ENCODE data around the gene TPCN2.
A peak's percentile ranks its signal among the peaks of the same experiment; 100 is the strongest.
"Not testable (repeated sequence)": the region's sequence is repeated elsewhere in the genome, so short reads cannot be mapped to it uniquely, and the experiment has no call there.

The TPCN2 gene

DNA sequence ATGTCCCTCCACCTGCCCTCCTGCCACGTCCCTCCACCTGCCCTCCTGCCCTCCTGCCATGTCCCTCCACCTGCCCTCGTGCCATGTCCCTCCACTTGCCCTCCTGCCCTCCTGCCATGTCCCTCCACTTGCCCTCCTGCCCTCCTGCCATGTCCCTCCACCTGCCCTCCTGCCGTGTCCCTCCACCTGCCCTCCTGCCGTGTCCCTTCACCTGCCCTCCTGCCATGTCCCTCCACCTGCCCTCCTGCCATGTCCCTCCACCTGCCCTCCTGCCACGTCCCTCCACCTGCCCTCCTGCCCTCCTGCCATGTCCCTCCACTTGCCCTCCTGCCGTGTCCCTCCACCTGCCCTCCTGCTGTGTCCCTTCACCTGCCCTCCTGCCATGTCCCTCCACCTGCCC, 28.2 kb downstream of the TPCN2 start:
- not testable (repeated sequence) for DNase-seq

DNA sequence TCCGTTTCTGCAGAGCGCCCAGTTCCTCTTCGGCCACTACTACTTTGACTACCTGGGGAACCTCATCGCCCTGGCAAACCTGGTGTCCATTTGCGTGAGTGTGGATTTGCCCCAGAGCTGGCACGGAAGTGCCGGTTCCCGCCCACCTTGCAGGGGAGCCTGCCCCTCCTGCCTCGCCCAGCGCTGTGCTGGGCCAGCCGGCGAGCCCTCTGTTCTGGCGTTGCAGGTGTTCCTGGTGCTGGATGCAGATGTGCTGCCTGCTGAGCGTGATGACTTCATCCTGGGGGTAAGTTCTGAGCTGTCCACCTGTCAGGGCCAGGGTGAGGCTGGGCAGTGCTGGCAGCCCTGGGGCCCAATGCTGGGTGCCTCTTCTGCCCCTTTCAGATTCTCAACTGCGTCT, 29.8 kb downstream of the TPCN2 start:
- no peak for DNase-seq

DNA sequence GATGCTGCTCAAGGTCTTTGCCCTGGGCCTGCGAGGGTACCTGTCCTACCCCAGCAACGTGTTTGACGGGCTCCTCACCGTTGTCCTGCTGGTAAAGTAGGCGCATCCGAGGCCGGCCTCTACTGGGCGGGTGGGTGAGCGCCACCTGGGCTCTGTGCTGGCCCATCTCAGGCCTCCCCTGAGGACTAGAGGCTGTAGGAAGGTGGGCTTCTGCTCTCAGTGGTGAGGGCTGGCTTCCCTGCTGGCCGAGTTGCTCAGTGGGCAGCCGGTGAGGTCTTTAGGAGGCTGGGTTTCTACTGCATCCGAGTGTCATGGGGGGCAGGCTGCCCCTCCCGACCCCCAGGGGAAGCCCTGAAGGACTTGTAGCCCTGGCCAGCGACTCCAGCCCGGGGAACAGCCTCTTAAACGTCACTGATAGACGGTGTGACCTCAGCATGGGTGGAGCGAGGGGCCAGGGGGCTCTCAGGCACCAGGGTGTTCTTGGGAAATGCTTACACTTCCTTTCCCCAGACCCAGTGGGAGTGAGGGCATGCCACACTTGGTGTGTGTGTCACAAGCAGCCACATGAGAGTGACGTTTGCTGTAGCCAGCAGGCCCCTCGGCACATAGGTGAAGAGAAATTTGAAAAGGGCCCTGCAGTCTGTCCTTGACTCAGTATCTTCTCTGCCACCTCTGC, 30.3 kb downstream of the TPCN2 start:
- DNase-seq: no peak

DNA sequence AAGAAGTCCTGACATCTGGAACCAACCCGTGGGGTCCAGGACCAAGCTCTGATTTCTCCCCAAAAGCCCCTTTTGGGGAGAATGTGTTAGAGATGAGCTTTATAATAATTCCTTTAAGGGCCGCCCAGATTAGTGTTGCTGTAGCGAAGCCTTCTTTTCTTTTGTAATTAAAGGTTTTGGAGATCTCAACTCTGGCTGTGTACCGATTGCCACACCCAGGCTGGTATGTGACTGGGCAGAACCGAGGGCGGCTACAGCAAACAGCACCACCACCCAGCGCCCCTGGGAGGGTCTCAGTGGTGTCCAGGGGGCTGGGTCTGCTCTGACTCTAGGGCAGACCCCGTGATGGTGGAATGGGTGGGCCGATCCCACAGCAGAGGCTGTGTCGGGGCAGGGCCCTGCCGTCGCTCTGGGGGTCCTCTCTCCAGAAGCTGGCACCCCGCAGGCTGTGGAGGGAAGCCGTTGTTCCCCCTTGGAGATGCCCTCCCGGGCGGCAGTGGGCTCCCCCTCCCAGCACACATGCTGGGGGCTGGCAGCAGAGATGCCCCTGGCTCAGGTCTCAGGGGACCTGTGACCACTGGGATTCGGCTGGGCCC, 31.0 kb downstream of the TPCN2 start:
- DNase-seq: no peak

DNA sequence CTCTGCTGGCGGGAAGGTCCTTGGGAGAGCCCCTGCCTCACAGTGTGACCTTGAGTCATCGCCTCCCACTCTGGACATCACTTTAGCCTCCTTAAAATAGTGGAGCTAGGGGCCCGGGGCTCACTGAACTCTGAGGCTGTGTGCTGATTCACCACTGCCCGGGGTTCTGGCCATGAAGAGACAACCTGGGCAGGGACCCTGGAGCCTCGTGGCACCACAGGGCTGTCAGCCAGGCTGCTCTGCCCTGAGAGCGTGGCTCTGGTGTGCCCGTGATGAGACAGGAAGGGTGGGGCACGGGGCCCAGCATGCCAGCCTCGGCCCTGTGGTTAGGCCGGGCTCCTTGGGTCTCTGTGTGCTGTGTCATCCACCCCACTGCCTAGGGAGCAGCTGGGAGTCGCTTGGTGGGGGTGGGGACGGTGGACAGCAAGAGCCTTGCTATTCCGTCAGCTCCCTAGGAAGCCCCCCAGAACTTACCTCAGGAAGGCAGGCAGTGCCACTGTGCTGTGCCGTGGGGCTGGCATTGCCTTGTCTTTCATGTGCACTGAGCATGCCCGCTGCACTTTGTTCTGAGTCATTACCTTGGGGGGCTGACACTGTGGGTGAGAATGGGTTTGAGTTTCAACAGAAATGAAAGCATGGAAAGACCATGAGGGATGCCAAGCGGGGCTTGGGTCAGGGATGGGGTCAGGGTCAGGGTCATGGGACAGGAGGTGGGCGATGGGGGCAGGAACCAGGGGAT, 31.7 kb downstream of the TPCN2 start:
- DNase-seq: no peak

DNA sequence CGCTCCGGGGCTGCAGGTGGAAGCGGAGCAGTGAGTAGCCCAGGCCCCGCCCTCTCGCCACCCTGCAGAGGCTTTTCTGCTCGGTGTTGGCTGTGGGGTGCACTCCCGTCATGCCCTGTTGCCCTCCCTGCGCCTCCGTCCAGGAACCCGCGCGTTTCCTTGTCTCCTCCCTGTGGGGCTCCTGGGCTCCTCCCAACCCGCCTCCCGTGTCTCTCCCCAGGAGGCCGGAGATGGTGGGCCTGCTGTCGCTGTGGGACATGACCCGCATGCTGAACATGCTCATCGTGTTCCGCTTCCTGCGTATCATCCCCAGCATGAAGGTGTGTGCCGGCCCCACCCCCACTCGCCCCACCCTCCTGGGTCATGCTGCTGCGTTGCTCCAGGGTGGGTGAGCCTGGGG, 32.4 kb downstream of the TPCN2 start:
- DNase-seq: no peak

DNA sequence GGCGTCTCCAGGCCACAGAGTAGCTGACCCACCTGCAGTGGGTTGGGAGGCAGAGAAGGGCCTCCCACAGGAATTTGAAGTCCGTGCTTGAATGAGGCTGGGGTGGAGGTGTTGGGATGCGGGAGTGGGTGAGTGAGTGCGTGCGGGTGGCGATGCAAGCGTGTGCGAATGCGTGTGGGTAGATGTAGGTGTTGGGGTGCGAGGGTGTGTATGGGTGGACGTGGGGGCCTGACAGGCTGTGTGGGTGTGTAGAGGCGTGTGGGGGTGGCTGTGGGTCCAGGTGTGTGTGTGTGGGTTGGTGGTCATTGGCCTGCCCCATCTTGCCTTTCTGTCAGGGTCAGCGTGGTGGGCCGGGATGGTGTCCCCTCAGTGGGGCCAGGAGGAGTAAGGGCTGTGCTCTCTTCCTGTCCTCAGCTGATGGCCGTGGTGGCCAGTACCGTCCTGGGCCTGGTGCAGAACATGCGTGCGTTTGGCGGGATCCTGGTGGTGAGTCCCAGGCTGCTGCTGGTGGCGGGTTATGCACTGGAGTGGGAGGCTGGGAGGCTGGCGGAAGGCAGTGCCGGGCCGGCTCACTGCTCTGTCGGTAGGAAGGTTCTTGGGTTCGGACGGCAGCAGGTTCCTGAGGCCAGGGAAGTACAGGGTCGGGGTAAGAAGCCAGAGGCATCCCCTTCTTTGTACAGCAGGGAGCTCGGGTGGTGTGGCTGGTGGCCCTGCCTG, 35.0 kb downstream of the TPCN2 start:
- DNase-seq: no peak

DNA sequence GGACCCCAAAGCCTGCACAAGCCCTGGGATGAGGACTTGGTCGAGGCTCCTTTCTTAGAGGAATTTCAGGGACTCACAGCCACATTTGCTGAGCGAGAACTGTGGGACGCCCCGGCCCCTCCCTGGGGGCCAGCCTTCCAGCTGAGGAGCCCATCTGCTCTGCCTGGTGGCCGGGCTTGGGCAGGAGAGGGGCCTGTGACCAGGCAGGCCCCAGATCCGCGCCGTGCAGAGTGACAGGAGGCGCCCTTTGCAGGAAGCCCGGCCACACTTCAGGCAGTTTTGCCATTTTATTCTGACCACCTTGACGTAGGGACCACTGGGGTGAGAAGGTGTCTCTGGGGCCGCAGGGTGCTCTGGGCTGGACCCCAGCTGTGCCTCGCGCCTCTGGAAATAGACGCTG, 35.6 kb downstream of the TPCN2 start:
- DNase-seq: no peak

DNA sequence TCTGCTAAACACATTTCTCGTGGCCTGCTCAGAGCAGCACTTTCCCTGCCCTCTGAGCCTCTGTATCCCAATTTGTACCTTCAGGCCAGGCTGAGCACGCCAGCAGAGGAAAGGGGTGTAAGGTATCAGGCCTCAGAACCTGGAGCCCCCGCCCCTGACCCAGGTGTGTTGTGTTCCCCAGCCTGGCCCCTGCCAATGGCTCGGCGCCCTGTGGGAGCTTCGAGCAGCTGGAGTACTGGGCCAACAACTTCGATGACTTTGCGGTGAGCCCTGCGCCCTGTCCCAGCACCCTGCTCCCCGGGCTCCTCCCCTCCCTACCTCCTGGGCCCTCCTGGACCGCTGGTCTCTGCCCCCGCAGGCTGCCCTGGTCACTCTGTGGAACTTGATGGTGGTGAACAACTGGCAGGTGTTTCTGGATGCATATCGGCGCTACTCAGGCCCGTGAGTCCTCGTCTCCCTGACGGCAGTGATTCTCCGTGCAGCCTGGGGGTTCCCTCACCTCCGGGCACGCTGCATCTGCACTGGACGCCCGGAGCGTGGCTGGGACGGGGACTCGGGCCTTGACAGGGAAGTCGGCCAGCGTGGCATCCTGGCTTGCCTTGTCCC, 36.9 kb downstream of the TPCN2 start:
- DNase-seq: no peak

DNA sequence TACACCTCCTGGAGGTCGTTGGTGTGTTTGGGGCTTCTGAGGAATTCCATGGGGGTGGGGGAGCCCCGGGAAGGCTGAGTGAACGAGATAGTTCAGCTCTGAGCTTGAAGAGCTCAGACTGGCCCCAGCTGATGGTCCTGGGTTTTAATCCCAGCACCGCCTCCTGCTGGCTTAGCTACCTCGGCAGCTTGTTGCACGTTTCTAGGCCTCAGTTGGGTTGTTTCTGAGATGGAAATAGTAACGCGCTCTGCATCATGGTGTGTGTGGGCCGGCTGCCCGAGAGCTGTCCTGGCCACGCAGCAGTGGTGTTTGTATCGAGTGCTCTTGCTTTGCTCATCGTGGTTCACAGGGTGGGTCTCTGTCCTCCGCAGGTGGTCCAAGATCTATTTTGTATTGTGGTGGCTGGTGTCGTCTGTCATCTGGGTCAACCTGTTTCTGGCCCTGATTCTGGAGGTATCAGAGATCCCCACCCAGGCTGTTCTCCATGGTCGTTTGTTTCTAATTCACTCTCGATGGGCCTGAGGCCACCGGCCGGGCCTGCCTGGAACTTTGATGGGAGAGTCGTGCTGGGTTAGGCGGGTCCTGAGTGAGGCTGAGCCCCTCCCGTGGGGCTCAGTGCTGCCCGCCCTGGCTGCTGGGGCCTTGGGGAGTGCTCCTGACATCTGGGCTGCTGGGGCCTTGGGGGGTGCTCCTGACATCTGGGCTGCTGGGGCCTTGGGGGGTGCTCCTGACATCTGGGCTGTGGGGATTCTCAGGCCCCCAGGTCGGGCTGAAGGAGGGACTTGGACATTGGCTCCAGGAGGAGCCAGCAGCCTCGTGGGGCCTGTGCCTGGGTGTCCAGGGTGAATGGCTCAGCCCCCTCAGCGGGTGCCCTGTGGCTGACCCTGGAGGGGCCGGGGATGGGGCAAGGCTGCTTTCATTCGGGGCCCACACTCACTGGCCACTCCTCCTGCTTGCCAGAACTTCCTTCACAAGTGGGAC, 37.7 kb downstream of the TPCN2 start:
- DNase-seq: no peak

DNA sequence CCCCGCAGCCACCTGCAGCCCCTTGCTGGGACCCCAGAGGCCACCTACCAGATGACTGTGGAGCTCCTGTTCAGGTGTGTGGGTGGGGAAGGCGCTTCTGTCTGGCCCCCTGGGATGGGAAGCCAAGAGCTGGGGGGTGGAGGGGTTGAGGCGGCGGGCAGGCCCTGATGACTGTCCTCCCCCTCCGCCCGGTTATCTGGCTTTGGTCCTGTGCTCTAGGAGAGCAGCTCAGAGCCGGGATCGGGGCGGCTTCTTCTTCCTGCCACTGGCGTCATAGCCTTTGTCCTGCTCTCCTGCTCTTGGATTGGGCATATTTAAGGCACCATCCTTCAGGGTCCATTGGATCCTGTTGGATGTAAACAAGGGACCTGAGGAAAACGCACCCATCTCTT, 38.4 kb downstream of the TPCN2 start:
- no peak for DNase-seq

DNA sequence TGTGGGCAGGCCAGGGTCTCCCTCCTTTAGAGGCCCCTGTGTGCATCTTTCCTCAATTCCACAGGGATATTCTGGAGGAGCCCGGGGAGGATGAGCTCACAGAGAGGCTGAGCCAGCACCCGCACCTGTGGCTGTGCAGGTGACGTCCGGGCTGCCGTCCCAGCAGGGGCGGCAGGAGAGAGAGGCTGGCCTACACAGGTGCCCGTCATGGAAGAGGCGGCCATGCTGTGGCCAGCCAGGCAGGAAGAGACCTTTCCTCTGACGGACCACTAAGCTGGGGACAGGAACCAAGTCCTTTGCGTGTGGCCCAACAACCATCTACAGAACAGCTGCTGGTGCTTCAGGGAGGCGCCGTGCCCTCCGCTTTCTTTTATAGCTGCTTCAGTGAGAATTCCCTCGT, 39.1 kb downstream of the TPCN2 start:
- no peak for DNase-seq

DNA sequence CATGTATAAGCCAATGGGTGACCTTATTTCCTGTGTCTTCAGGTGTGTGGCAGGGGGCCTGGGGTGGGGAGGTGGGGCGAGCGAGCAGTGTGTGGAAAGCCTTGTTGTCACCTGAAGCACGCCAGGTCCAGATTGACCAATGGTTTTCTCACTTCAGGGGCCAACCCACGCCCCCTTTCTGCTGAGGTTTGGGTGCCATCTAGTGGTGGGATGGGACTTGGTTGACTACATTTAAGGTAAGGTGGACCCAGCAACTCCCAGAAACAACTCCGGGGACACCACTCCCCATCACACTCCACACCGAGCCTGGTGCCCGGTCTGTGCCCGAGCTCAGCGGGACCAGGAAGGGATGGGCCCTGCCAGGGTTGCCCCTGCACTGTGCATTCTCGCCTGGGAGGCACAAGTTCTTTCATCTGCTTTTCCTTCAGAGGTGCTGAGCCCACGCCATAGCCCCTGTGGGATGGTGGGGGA, 40.0 kb downstream of the TPCN2 start:
- no peak for DNase-seq

DNA sequence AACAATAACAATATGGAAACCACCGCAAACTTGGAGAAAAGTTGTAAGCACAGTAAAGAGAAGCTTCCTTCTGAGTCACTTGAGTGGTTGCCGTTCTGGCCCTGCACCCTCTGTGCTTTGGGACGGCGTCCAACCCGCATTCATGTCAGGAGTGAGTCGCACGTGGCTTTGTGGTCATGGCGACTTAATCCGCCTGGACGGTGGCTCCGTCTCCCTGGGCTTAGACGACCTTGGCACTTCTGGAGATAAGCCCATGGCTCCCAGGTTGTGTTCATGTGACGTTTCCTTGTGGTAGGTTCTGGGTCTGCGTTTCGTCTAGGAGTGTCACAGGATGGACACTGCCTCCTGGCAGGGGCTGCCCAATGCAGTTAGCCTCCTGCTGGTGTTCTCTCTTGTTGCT, 40.5 kb downstream of the TPCN2 start:
- peak; percentile 17 for DNase-seq

DNA sequence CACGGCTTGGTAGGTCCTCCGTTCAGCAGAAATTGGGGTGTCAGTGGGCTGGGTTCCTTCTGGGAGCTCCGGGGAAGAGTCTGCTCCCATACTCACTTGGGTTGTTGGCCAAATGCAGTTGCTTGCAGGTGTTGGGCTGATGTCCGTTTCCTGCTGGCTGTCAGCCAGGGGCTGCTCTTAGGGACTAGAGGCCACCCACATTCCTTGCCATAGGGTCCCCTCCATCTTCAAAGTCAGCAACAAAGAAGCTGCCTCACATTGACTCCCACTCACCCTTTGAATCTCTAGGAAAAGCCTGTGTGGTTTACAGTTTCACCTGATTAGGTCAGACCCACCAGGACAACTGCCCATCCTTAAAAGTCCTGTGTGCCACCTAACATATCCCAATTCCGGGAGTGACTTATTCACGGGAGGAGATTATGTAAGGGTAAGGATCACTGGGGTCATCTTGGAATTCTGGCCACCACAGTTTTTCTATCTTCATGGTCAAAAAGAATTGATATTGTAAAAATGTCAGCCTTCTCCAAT, 43.0 kb downstream of the TPCN2 start:
- no peak for DNase-seq

DNA sequence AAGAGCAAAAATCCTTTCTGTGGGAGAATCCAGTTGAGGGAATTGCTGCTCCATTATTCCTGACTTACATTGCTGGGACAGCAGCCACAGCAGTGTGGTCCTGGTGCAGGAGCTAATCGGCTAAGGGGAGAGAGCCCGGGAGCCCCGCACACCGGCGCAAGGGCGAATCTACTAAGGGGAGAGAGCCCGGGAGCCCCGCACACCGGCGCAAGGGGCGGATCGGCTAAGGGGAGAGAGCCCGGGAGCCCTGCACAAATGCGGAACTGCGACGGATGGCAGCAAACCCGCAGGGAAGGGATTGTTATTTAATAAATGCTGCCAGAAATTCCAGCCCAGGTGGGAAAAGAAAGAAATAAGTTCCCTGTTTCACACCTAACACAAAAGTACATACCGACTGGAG, 43.5 kb downstream of the TPCN2 start:
- DNase-seq: no peak

DNA sequence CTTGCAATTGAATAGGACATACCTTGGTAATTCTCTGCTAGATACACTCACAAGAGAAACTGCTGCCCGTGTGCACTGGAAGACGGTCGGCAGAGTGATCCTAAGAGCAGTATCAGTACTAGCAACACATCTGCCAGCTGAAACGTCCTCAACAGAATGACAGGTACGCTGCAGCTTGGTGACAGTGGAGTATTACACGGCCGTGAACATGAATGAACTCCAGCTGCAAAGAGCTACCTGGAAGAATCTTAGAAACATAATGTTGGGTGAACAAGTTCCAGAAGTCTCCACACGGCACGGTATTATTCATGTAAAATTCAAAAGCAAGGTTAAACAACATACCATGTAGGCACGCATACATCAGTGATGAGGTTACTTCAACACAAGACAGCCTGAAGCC, 44.4 kb downstream of the TPCN2 start:
- no peak for DNase-seq

DNA sequence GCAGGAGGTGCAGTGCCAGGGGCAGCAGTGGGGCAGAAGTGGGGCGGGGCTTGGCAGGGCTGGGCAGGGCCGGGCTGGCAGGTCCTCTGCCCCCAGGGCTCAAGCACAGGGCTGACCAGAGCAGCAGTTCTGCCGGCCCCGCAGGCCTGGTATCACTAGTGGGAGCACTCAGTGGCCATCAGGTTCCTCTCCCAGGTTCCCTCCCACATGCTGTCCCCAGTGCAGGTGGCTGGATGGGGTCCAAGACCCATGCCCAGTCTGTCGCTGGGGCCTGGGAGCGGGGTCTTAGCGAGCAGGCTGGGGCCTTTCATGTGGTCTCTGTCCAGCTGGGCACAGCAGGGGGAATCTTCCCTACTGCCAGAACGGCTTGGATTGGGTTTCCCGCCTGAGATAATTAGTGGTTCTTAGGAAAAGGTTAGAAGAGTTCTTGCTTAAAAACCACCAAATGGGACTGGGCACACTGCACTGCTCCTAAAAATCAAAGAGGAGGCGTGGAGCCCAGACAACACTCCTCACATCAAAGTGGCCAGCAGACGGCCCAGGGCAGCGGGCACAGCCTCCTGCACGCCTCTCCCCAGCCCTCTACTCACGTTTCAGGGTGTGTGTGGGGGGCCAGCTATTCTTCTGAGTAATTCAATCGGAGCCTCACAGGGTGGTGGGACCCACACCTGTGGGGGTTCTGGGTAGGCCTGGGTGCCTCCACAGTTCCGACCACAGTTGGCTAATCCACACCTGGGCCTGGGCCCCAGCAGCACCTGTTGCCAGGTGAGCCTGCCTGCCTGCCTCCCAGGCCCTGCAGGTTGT, 45.6 kb downstream of the TPCN2 start:
- no peak for DNase-seq

DNA sequence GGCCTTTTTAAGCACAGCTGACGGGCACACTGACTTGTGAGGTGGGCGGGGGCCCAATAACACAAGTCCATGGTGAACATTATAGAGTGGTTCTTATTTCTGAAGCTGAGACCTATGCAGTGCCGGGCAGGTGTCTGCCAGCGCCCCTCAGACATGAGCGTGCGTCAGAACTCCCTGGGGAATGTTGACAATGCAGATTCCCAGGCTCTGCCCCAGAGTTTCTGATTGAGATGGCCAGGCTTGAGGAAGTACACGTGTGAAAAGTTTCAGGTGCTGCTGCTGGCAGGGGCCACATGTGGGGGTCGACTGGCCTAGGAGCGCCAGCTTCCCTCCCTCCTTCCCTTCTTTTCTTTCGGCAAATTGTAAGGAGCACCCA, 46.2 kb downstream of the TPCN2 start:
- DNase-seq: no peak

DNA sequence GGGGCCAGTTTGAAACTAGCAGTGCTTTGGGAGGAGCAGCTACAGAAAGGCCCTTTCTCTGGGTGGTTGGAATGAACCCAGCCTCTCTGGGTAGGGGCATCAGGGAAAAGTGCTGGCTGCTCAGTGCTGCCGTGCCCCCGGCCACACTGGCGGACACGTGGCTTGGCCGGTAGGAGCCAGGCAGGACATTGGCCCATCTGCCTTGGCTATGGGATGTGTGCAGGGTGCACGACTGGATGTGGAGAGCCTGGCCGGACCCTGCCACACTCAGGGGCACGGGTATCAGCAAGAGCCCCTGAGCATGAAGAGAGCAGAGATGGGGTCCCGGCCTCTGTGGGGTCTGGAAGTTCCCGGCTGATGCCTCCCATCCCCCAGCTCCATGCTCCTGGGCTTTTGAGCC, 46.6 kb downstream of the TPCN2 start:
- DNase-seq: no peak

DNA sequence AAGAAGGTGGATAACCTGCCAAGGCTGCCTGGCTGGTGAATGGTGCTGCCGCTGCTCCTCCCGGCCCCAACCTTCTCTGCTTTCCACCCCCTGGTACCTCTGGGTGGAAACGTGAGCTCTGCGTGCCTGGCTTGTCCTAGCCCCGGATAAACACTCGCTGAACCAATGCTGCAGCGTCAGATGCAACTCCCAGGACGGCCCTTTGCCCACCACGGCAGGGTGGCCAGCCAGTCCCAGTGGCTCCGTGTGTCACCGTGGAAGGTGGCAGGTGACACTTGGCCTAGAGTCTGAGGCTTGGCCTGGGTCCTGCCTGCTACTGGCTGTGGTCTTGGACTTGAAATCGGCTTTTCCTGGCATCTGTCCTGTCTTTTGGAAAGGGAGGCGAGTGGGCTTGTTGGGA, 47.7 kb downstream of the TPCN2 start:
- no peak for DNase-seq

All from GOT3 (cell line).